NCI-H2196 (cell line): Measurements from ENCODE around the gene ARCN1.

Experiments used
- DNase-seq: peaks from one replicate; lab custom pipeline; 2025; ENCODE audit not compliant: unreplicated experiment; lab: John Stamatoyannopoulos, UW

Gene ARCN1

GRCh38 chr11:118572061-118572980 lies at the start of gene ARCN1:
TSS of gene ARCN1 (plus strand) at chr11:118572409. CDS start at chr11:118572548, 139 bp downstream.
- DNase-seq, result peak; percentile 59

DNA sequence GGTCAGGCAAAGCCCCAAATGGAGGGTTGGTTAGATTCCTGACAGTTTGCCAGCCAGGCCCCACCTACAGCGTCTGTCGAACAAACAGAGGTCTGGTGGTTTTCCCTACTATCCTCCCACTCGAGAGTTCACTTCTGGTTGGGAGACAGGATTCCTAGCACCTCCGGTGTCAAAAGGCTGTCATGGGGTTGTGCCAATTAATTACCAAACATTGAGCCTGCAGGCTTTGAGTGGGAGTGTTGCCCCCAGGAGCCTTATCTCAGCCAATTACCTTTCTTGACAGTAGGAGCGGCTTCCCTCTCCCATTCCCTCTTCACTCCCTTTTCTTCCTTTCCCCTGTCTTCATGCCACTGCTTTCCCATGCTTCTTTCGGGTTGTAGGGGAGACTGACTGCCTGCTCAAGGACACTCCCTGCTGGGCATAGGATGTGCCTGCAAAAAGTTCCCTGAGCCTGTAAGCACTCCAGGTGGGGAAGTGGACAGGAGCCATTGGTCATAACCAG lies 49.6 kb upstream of the ARCN1 start:
- DNase-seq, result peak; percentile 22

GRCh38 chr11:118524356-118524755 lies 47.9 kb upstream of the ARCN1 start:
- no peak for DNase-seq

GRCh38 chr11:118524757-118525470 lies 47.3 kb upstream of the ARCN1 start:
- no peak for DNase-seq

- no peak for DNase-seq
These were observed 45.5 kb upstream of the ARCN1 start for GRCh38 chr11:118526688-118527087.

DNA sequence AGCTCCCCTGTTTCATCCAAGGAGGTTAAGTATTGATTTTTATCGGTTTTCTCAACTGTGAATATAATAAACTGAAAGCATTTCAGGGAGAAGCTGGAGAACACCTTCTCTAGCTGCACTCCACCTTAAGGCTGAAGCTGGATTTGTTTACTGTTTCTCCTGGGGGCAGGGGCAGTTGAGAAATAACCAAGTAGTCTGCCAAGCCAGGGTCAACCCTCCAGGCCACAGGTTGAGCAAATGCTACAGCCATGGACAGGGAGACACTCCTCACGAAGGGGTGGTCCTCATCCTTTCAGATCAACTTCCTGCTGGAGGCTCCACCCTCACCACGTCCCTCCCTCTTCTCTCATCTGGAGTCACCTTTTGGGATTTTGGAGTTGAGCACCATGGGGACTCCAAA lies 45.1 kb upstream of the ARCN1 start, which contains the start of gene TTC36:
TSS of gene TTC36 (plus strand) at position 366 of the 400 bp plus-strand sequence. CDS start at position 387, 21 bp downstream.
- no peak for DNase-seq

- DNase-seq, result no peak
These were observed 43.7 kb upstream of the ARCN1 start for GRCh38 chr11:118528511-118528910.

GRCh38 chr11:118529584-118530175 lies 42.5 kb upstream of the ARCN1 start:
- DNase-seq, result no peak

- peak; percentile 66 for DNase-seq
These were observed 42.0 kb upstream of the ARCN1 start for GRCh38 chr11:118530180-118530682.

- DNase-seq, result peak; percentile 69
These were observed 41.3 kb upstream of the ARCN1 start, which contains the start of gene TMEM25 for GRCh38 chr11:118530683-118531596. TSS of gene TMEM25 (plus strand) at chr11:118531192. CDS start at chr11:118531802, 610 bp downstream.

DNA sequence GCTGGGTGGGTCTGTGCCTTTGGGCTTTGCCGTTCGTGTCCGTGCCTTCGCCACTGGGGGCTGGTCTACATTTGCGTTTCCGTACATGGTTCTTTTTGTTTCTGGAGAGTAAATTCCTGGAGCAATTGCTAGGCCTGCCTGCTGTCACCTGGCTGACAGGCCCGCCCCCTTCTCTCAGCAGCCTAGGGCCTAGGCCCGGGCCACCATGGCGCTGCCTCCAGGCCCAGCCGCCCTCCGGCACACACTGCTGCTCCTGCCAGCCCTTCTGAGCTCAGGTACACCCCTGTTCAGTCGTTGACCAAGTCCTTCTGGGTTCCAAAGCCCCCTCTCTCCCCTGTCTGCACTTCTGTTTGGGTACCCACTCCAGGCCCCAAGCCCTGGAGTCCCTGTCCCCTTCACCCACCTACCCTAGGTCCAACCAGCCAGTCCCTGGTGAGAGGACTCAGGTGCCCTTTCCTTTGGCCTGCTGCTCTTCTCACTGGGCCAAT lies 40.6 kb upstream of the ARCN1 start:
- no peak for DNase-seq

GRCh38 chr11:118532091-118532490 lies 40.1 kb upstream of the ARCN1 start:
- DNase-seq, result no peak

GRCh38 chr11:118532852-118533768 lies 39.1 kb upstream of the ARCN1 start:
- DNase-seq, result no peak

DNA sequence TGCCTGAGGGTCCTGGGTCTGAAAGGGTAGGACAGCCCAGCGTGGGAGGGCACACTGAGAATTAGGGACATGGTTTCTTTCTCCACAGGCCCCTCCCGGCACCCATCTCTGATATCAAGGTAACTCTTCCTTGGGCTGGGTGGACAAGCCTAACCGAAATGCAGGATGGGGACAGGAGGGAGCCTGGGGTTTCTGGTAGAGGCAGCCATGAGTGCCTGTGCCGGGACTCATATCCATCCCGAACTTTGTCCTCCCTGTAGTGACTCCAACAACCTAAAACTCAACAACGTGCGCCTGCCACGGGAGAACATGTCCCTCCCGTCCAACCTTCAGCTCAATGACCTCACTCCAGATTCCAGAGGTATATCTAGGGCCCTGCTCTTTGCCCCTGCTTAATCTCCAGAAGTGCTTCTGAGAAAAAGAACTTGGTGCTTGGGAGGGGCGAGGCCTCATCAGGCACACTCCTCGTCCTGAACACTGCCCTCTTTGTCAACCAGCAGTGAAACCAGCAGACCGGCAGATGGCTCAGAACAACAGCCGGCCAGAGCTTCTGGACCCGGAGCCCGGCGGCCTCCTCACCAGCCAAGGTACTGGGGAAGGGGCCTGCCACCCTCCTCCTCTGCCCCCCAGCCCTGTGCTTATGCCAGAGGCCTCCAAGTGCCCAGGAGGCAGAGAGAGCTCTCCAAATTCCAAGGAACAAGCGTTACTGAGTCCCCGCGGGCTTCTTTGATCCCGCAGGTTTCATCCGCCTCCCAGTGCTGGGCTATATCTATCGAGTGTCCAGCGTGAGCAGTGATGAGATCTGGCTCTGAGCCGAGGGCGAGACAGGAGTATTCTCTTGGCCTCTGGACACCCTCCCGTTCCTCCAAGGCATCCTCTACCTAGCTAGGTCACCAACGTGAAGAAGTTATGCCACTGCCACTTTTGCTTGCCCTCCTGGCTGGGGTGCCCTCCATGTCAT lies 38.2 kb upstream of the ARCN1 start:
- DNase-seq, result no peak

DNA sequence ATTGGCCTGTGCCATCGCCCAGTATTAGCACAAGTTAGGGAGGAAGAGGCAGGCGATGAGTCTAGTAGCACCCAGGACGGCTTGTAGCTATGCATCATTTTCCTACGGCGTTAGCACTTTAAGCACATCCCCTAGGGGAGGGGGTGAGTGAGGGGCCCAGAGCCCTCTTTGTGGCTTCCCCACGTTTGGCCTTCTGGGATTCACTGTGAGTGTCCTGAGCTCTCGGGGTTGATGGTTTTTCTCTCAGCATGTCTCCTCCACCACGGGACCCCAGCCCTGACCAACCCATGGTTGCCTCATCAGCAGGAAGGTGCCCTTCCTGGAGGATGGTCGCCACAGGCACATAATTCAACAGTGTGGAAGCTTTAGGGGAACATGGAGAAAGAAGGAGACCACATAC lies 36.9 kb upstream of the ARCN1 start:
- DNase-seq, result no peak

- DNase-seq, result no peak
These were observed 35.5 kb upstream of the ARCN1 start for GRCh38 chr11:118536726-118537125.

- no peak for DNase-seq
These were observed 34.7 kb upstream of the ARCN1 start for GRCh38 chr11:118537409-118537980.
